Measurements from ENCODE around the gene LRP2. TPM values are rescaled to one million over a fixed set of nuclear protein-coding genes. Genes with fewer than 3 reads are reported as not detected.

Gene LRP2
- polyA plus RNA-seq, 1 donor (not counting 4 experiments of a cell fraction or from before 2014, with no cell fraction given) = not detected

DNA sequence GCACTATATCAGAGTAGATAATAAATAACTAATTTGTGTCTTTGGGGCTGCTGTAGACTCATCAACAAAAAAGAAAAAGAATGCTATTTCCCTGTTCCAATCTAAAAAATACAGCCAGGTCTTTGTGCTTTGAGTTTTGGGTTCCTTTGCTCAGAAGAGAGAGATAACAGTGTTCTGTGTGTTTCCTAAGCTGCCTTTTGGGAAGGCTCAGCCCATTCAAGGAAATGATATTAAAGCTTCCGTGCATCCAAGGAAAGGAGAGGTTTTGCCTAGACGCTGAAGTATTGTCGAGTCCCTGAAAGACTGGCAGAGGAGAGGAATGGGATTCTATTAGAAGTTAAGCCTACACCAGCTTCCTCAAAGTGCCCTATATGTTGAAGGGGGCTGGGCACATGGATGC is 25.8 kb upstream of the LRP2 start:
- no peak overlapping the region for H2AFZ ChIP-seq (ENCODE audit: control insufficient read depth, low read length)
- no peaks in the 10 kb centered on the region for H3K27me3 ChIP-seq (ENCODE audit: control insufficient read depth, extremely low read depth, insufficient read depth, low read length)
- H3K9me1 ChIP-seq (ENCODE audit: control insufficient read depth, extremely low read depth, insufficient read depth, low read length) = no peaks in the 10 kb centered on the region
- FAIRE-seq (no peak), DNase-seq (ENCODE audit: low read depth, low spot score) (no peak)
- no peak overlapping the region for H3K27ac ChIP-seq (ENCODE audit: control insufficient read depth, insufficient read depth, low read length)
- no peak for TF ChIP-seq EZH2 (IDR thresholded peaks at IDR 0.05; ENCODE audit: low read length)
- TF ChIP-seq, protein P1, sequence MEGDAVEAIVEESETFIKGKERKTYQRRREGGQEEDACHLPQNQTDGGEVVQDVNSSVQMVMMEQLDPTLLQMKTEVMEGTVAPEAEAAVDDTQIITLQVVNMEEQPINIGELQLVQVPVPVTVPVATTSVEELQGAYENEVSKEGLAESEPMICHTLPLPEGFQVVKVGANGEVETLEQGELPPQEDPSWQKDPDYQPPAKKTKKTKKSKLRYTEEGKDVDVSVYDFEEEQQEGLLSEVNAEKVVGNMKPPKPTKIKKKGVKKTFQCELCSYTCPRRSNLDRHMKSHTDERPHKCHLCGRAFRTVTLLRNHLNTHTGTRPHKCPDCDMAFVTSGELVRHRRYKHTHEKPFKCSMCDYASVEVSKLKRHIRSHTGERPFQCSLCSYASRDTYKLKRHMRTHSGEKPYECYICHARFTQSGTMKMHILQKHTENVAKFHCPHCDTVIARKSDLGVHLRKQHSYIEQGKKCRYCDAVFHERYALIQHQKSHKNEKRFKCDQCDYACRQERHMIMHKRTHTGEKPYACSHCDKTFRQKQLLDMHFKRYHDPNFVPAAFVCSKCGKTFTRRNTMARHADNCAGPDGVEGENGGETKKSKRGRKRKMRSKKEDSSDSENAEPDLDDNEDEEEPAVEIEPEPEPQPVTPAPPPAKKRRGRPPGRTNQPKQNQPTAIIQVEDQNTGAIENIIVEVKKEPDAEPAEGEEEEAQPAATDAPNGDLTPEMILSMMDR (optimal IDR thresholded peaks at IDR 0.05 in 1 of 3, IDR thresholded peaks at IDR 0.05 in 1 of 3, conservative IDR thresholded peaks at IDR 0.05 in 1 of 3; ENCODE audit: extremely low read depth in 1 of 3, insufficient read depth in 2 of 3, low read length in 3 of 3) = no peak
- no peak overlapping the region for H3K9ac ChIP-seq (ENCODE audit: control insufficient read depth, extremely low read depth, insufficient read depth, low read length)
- no peak overlapping the region for H3K4me2 ChIP-seq (ENCODE audit: control insufficient read depth, extremely low read depth, insufficient read depth, low read depth, low read length)
- H3K36me3 ChIP-seq (ENCODE audit: control insufficient read depth in 2 of 2, extremely low read depth in 1 of 2, insufficient read depth in 2 of 2, low read length in 2 of 2) = no peaks in the 10 kb centered on the region
- no peaks in the 10 kb centered on the region for H4K20me1 ChIP-seq (ENCODE audit: control insufficient read depth, extremely low read depth, insufficient read depth, low read length)
- H3K79me2 ChIP-seq (ENCODE audit: control insufficient read depth, insufficient read depth, low read length) = no peaks in the 10 kb centered on the region
- dilution Hi-C loops (cut with MboI; ENCODE audit: extremely low pct_ligation_motif_present, low sequenced_read_pairs) = no loop called here
- H3K9me3 ChIP-seq (ENCODE audit: control insufficient read depth, low read depth, low read length) = no peaks in the 10 kb centered on the region
- no peak overlapping the region for H3K4me3 ChIP-seq (ENCODE audit: control insufficient read depth in 2 of 3, extremely low read depth in 1 of 3, insufficient read depth in 2 of 3, low read depth in 1 of 3, low read length in 3 of 3)
- H3K4me1 ChIP-seq (ENCODE audit: control insufficient read depth, extremely low read depth, insufficient read depth, low read length) = peaks cover 5% of the 10 kb centered on the region

DNA sequence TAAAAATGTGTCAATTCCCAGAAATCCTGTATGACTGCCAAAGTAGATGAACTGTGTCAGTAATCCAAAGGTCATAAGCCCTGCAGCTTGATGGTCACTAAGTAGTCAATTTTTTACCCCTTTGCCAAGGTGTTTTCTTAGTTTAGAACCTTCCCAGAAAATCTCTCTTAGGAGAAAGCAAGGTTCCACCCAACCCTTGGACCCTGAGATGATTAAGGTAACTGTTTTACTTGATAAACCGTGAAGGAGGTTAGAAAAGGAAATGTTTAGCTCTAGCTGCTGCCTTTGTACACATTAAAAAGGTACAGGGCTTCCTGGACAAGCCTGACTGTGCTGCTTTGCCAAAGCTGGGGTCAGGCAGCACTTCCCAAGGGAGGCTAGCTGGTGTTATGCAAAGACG is 24.4 kb upstream of the LRP2 start:
- H3K27me3 ChIP-seq (ENCODE audit: control insufficient read depth, extremely low read depth, insufficient read depth, low read length) = no peaks in the 10 kb centered on the region
- H3K4me1 ChIP-seq (ENCODE audit: control insufficient read depth, extremely low read depth, insufficient read depth, low read length) = no peaks in the 10 kb centered on the region
- no peak overlapping the region for H3K4me3 ChIP-seq (ENCODE audit: control insufficient read depth in 2 of 3, extremely low read depth in 1 of 3, insufficient read depth in 2 of 3, low read depth in 1 of 3, low read length in 3 of 3)
- TF ChIP-seq, protein P1 (optimal IDR thresholded peaks at IDR 0.05 in 1 of 3, IDR thresholded peaks at IDR 0.05 in 1 of 3, conservative IDR thresholded peaks at IDR 0.05 in 1 of 3; ENCODE audit: extremely low read depth in 1 of 3, insufficient read depth in 2 of 3, low read length in 3 of 3) = no peak
- TF ChIP-seq EZH2 (IDR thresholded peaks at IDR 0.05; ENCODE audit: low read length) = no peak
- FAIRE-seq (no peak), DNase-seq (ENCODE audit: low read depth, low spot score) (no peak)
- H3K9me1 ChIP-seq (ENCODE audit: control insufficient read depth, extremely low read depth, insufficient read depth, low read length) = no peaks in the 10 kb centered on the region
- H3K4me2 ChIP-seq (ENCODE audit: control insufficient read depth, extremely low read depth, insufficient read depth, low read depth, low read length) = no peak overlapping the region
- H3K9ac ChIP-seq (ENCODE audit: control insufficient read depth, extremely low read depth, insufficient read depth, low read length) = no peak overlapping the region
- no peaks in the 10 kb centered on the region for H3K36me3 ChIP-seq (ENCODE audit: control insufficient read depth in 2 of 2, extremely low read depth in 1 of 2, insufficient read depth in 2 of 2, low read length in 2 of 2)
- dilution Hi-C loops (cut with MboI; ENCODE audit: extremely low pct_ligation_motif_present, low sequenced_read_pairs) = no loop called here
- no peaks in the 10 kb centered on the region for H3K79me2 ChIP-seq (ENCODE audit: control insufficient read depth, insufficient read depth, low read length)
- H3K9me3 ChIP-seq (ENCODE audit: control insufficient read depth, low read depth, low read length) = no peaks in the 10 kb centered on the region
- no peaks in the 10 kb centered on the region for H4K20me1 ChIP-seq (ENCODE audit: control insufficient read depth, extremely low read depth, insufficient read depth, low read length)
- H2AFZ ChIP-seq (ENCODE audit: control insufficient read depth, low read length) = no peak overlapping the region
- no peak overlapping the region for H3K27ac ChIP-seq (ENCODE audit: control insufficient read depth, insufficient read depth, low read length)

Measured in keratinocyte (primary cell).